ENCODE data around the gene DCLK1. TPM values are rescaled to one million over a fixed set of nuclear protein-coding genes. Genes with fewer than 3 reads are reported as not detected.

The DCLK1 gene
- total and polyA plus RNA-seq, 10 donors = 2.0 to 22.1 (median 11.7) TPM

DNA sequence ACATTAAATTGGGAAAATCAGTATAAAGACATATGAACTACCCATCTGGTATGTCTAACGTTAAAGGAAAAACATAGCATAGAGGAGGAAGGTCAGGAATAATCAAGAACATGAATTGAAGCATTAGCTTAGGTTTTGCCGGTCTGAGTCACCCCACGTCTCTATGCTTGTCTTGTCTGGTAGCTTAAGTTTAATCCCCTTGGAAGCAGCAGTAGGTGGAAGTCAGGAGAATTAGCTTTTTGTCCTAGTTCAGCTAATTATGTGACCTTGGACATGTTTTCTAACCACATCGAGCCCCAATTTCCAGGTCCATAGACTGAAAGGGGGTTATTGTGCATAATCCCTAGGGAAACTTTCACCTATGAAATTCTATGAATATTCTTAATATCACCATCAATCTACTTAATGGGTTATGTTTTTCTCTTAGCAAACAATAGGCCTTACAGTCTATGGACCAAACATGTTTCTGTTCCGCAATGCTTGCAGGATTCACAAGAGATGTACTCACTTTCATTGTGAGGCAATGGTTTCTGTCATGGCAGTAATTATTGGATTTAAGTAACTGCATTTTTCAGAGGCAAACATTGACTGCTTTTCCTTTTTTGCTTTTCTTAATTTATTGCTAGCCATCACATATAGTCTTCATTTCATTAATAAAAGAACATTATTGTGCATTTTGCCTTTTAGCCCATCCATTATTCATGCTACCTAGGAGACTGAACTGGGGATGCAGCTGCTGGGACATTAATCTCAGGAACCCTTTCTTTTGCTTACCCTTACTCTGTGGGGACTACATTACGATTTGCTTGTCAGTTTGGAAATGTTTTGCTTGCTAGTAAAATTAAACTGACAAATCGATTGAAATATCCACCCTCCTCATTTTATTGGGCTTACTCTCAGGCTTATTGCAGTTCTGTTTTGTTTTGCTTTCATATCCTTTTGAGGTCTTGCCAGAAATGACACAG lies 349.9 kb downstream of the DCLK1 start:
- Histone ChIP-seq H3K36me3 (no peaks in the 10 kb centered on the region), H3K27me3 (replicated peaks in 1 of 7) (no peaks in the 10 kb centered on the region), H3K9me3 (no peaks in the 10 kb centered on the region), H3K4me3 (no peak overlapping the region), H3K27ac (no peak overlapping the region), H3K4me1 (no peaks in the 10 kb centered on the region)
- TF ChIP-seq POLR2AphosphoS5 (IDR thresholded peaks at IDR 0.05) (no peak), POLR2A (IDR thresholded peaks at IDR 0.05) (no peak)
- TF ChIP-seq, protein P1, sequence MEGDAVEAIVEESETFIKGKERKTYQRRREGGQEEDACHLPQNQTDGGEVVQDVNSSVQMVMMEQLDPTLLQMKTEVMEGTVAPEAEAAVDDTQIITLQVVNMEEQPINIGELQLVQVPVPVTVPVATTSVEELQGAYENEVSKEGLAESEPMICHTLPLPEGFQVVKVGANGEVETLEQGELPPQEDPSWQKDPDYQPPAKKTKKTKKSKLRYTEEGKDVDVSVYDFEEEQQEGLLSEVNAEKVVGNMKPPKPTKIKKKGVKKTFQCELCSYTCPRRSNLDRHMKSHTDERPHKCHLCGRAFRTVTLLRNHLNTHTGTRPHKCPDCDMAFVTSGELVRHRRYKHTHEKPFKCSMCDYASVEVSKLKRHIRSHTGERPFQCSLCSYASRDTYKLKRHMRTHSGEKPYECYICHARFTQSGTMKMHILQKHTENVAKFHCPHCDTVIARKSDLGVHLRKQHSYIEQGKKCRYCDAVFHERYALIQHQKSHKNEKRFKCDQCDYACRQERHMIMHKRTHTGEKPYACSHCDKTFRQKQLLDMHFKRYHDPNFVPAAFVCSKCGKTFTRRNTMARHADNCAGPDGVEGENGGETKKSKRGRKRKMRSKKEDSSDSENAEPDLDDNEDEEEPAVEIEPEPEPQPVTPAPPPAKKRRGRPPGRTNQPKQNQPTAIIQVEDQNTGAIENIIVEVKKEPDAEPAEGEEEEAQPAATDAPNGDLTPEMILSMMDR (IDR thresholded peaks at IDR 0.05 in 8 of 11, conservative IDR thresholded peaks at IDR 0.05 in 3 of 11) = no peak
- WGBS, 5 donors = 76 to 88% (median 87%) methylated on average over 7 of the region's 7 CpGs
- no peak for DNase-seq
- intact Hi-C loops (cut with DNase I; ENCODE audit: low total_unique reads) = no loop called here

DNA sequence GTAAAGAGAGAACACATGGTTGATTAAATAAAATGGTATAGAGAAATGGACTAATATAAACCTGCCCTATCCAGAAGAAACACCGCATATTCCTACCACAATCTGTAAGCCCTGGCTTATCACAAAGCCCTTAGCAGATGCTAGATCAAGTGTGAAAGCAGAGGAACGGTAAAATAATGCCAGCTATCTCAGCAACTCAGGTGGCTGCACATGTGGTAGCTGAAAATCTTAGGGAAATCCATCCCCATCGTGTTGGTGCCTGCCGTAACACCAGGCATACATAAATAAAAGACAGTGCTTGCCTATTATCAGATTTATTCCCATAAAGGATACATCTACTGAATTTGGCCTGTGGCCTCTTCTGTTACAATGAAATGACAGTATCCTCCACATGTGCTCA lies 350.6 kb downstream of the DCLK1 start:
- Histone ChIP-seq H3K9me3 (no peaks in the 10 kb centered on the region), H3K36me3 (no peaks in the 10 kb centered on the region), H3K27ac (no peak overlapping the region), H3K4me3 (no peak overlapping the region), H3K4me1 (no peaks in the 10 kb centered on the region), H3K27me3 (replicated peaks in 1 of 7) (no peaks in the 10 kb centered on the region)
- TF ChIP-seq POLR2A (IDR thresholded peaks at IDR 0.05) = no peak
- no peak for TF ChIP-seq POLR2AphosphoS5 (IDR thresholded peaks at IDR 0.05)
- TF ChIP-seq, protein P1 (IDR thresholded peaks at IDR 0.05 in 8 of 11, conservative IDR thresholded peaks at IDR 0.05 in 3 of 11) = no peak
- no peak for DNase-seq
- 77 to 94% (median 83%) methylated on average over 4 of the region's 4 CpGs for WGBS, 5 donors
- intact Hi-C loops (cut with DNase I; ENCODE audit: low total_unique reads) = no loop called here

DNA sequence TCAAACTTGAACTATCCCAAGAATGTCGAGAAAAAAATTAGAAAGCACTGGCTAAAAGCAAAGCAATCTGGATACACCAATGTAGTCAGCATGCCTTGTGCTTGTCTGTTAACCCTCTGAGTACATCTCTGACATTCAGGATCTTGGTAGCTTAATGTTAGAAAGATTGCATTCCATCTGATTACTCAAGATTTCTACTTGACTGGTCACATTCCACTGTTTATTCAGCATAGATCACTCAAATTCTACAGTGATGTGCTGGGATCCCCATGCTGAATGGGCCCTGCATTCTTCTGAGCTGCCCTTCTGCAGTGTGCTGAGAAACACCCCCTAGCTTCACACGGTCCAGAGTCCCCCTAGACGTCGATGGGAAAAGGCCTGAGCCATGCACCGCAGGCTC lies 359.3 kb downstream of the DCLK1 start:
- WGBS, 5 donors = 61 to 80% (median 67%) methylated on average over 5 of the region's 5 CpGs
- Histone ChIP-seq H3K27ac (no peak overlapping the region), H3K36me3 (no peaks in the 10 kb centered on the region), H3K27me3 (replicated peaks in 1 of 7) (no peaks in the 10 kb centered on the region), H3K4me1 (no peaks in the 10 kb centered on the region), H3K9me3 (no peaks in the 10 kb centered on the region), H3K4me3 (no peak overlapping the region)
- no peak for DNase-seq
- intact Hi-C loops (cut with DNase I; ENCODE audit: low total_unique reads) = no loop called here
- TF ChIP-seq, protein P1 (IDR thresholded peaks at IDR 0.05 in 8 of 11, conservative IDR thresholded peaks at IDR 0.05 in 3 of 11) = no peak
- TF ChIP-seq POLR2AphosphoS5 (IDR thresholded peaks at IDR 0.05) (no peak), POLR2A (IDR thresholded peaks at IDR 0.05) (no peak)

DNA sequence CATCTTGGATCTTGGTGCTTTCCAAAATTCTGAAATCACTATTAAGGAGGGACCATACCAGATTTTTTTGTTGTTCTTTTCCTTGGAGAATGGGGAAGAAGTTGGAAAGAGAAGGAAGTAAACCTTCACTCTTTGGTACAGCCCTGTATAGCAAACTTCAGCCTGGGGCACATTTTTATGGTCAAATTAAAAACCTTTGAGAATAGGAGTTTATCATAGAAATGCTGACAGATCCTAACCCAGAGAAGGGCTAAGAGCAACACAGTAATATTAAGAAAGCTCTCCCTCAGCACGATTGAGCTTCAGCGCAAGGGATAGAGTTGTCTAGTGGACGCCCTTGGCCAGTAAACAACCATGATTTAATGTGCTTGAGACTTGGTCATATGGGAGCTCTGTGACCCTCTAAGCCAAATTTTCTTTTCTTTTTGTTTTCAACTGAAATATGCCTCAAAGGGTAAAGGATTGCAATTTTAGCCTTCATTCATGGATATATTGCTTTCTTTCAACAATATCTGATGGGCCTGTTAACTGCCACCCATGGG lies 360.4 kb downstream of the DCLK1 start:
- DNase-seq = no peak
- H3K4me1 ChIP-seq = no peaks in the 10 kb centered on the region
- no peaks in the 10 kb centered on the region for H3K36me3 ChIP-seq
- no peak overlapping the region for H3K4me3 ChIP-seq
- no peak overlapping the region for H3K27ac ChIP-seq
- no peaks in the 10 kb centered on the region for H3K9me3 ChIP-seq
- no peaks in the 10 kb centered on the region for H3K27me3 ChIP-seq (replicated peaks in 1 of 7)
- WGBS, 5 donors = 69 to 86% (median 83%) methylated on average over 3 of the region's 3 CpGs
- intact Hi-C loops (cut with DNase I; ENCODE audit: low total_unique reads) = no loop called here
- TF ChIP-seq, protein P1 (IDR thresholded peaks at IDR 0.05 in 8 of 11, conservative IDR thresholded peaks at IDR 0.05 in 3 of 11) = no peak
- no peak for TF ChIP-seq POLR2AphosphoS5 (IDR thresholded peaks at IDR 0.05)
- TF ChIP-seq POLR2A (IDR thresholded peaks at IDR 0.05) = no peak

Measured in spleen (tissue), 11 donors.